RPMI8226 (cell line): Measurements from ENCODE around the gene WNK2.

Source experiments
- DNase-seq: peaks from one replicate; pipeline ENCODE4 v3.0.0-alpha.2; 2015

WNK2 gene

DNA sequence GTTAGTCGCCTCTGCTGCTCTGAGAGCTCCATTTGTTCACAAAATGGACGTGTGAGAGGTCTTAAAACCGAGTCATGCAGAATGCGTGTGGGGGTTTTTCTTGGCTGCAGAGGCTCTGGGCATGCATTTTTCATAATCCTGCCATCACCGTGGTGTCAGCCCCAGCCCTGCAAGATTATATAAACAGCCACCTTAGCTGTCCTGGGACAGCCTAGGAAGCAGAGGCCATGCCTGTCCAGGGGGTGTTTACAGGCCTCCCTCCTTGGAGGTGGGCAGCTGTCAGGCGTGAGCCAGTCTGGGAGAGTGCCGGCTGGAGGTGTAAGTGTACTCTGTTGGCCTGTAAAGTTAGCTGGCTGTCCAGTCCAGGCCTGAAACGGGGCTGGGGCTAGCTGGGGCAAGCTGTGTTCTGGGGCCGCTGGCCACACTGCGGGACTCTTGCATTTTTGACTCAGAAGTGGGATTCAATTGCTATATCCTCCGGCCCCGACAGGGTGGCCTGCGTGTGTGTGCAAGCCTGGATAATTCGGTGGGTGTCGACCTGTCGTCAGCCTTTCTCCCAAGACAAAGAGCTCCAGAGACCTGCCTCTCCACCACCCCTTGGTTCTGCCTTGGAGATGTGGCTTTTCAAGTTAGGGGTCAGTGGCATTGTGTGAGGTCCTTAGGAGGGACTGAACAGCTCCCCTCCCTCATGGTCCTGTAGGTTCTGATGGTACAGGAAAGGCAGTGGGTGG lies 2.4 kb downstream of the WNK2 start:
- DNase-seq, result no peak

DNA sequence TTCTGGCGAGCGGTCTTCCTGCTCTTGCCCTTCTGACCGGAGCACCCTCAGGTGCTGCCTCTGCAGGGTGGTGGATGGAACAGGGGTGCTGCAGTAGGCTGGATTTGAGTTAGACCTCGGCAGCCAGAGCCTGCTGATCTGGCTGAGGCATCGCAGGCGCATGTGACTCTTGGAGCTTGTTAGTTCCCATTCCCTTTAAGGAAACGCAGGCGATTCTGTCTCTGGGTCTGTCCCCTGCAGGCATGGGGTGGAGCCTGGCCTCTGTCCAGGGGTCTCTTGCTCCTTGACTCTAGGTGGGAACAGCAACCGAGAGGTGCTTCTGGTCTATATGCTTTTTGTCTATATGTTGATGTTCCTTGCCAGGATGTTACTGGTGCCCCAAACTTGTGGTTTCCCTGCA lies 3.1 kb downstream of the WNK2 start:
- DNase-seq, result no peak

DNA sequence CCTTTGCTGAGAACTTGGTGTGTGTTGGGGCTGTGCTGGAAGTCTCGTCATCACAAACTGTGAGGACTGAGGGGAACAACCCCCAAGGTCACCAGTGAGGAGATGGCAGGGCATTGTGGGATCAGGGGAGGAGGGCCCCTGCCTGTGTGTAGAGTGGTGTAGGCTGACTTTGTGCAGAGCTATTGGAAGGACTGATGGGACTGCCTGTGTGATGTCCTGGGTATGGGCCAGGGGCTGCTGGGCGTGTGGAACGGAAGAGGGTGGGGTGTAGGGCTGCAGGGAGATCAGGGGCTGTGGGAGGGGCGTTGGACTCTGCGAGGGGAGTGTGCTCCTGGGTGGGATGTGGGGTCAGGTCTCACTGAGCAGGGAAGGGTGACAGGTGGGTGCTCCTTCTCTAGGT lies 3.6 kb downstream of the WNK2 start:
- DNase-seq, result no peak

DNA sequence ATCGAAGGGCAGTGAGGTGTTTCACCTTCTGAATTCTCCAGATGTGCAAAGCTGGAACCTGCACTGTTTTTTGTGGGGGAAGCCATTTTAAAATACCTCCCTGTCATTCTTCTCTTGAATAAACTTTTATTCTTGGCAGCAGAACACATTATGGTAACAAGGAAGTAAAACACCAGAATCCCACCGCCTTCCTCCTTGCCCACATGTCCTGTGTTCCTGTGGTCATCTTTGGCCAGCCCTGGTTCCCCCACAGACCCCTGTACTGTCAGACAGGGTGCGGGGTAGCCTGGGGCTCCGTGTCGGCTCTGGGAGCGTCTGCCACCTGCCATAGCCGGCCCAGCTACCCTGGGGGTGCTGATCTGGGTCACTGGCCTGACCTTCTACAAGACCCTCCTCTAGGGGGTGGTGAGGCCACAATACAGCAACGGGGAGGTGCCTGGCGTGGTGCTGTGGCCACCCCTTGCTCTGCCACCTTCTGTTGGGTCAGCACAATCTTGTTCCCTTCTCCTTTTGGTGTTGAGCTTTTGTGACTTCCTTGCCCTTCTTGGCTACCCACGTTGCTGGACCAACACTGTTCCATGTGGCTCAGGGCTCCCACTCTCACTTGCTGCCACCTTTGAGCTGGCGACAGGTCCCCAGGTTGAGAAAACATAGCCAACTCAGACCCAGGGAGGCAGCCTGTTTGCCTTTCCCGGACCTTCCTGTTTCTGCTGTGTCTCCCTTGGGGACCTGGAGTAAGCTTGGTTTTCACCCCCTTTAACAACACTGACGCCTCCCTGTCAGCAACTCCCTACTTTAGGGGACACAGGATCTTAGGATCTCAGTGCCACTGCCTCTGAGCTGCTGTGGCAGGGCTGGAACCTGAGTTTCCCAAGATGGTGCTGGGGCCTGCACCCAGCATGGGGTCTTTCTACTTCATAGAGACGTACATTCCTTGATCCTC lies 4.8 kb downstream of the WNK2 start:
- DNase-seq, result no peak

DNA sequence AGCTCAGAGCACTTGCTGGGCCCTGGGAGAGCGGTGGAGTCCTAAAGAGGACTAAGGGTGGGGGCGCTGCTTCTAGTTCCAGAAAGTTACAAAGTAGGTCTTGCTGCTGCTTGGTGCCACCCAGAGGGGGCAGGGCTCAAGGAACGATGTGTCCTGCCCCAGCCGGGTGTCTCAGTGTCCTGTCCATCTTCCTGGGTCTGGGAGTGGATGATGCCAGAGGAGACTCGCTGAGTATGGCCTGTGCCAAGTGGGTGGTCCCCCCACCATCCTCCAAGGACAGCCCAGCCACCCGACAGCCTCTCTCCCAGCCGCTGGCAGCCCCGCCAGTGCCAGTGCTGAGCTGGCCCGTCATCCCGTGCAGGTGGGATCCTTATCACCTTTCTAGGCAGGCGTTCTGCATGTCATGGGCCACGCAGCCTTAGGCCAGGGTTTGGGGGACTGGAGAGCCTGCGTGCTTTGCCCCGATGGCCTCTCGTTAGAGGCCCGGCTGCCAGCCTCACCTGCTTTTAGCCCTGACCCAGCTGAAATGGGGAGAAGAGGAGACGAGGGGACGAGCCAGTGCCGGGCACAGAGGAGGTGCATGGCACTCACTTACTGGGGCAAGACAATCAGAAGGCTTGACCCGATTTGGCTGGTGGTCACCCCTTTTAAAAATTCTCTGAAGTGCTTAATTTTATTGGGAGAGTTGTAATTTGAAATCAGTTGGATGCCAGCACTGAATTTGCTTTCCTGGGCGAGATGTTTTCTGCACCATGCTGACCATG lies 5.6 kb downstream of the WNK2 start:
- DNase-seq, result no peak

DNA sequence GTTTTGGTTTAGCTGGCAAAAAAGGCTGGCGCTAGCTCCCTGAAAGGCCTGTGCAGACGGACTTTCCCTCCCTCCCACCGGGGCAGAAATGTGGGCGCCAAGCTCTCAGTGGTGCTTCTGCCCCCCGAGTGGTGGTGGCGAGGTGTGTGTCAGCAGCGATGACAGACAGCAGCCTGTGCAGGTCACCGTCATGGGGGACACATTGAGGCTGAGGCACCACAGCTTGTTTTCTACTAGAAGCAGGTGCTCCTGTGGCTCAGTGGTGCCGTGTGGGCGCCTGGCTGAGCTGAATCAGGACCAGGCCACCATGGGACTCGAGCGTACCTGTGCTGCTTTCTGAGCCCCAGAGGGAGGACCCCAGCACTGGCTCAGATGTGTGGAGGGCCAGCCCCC lies 6.2 kb downstream of the WNK2 start:
- no peak for DNase-seq

GRCh38 chr9:93190656-93191353 lies 6.9 kb downstream of the WNK2 start:
- DNase-seq, result no peak

GRCh38 chr9:93191354-93191660 lies 7.4 kb downstream of the WNK2 start:
- DNase-seq, result no peak

DNA sequence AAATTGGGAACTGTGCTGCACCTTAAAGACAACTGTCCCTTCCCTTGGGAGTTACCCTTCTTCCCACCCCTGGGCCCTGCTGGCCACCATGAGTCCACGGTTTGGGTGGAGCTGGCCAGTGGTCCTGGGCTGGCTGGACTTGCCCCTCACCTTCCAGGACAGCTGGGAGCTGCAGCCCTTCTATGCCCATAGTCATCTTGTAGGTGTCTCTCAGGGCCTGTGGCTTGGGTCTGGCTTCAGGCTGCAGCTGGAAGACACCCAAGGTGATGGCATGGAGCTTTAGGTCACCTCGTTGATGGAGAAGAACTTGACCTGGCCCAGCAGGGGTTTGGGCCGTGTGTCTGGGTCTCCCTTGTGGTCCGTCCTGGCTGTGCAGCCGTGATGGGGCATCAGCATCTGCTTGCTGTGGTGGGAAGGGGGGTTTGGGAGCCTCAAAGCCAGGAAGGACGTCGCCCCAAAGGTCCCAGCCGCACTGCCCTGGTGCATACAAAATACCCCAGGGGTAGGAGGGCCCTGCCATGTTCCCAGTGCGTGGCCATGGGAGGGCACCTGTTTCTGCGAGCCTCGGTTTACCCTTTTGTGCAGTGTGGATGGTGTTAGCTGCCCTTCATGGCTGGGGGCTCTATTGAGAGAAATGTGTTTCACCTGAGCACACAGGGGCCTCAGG lies 8.9 kb downstream of the WNK2 start:
- DNase-seq, result no peak

GRCh38 chr9:93193388-93194220 lies 9.7 kb downstream of the WNK2 start:
- DNase-seq, result no peak

DNA sequence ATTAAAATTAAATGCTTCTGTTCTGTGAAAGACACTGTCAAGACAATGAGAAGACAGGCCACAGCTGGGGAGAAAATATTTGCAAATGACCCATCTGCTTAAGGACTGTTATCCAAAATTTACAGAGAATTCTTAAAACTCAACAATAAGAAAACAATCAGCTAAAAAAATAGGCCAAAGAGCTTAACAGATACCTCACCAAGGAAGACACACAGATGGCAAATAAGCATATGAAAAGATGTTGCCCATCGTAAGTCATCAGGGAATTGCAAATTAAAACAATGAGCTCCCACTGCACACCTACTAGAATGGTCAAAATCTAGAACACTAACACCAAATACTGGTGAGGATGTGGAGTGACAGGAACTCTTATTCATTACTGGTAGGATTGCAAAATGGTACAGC lies 10.3 kb downstream of the WNK2 start:
- DNase-seq, result no peak

DNA sequence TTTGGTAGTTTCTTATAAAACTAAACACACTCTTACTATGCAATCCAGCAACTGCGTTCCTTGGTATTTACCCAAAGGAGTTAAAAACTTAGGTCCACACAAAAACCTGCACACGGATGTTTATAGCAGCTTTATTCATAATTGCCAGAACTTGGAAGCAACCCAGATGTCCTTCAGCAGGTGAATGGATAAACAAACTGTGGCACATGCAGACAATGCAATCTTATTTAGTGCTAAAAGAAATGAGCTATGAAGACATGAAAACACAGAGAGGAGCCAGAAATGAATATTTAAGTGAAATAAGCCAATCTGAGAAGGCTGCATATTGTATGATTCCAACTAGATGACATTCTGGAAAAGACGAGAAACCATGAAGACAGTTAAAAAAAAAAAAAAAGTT lies 10.7 kb downstream of the WNK2 start:
- DNase-seq, result no peak

DNA sequence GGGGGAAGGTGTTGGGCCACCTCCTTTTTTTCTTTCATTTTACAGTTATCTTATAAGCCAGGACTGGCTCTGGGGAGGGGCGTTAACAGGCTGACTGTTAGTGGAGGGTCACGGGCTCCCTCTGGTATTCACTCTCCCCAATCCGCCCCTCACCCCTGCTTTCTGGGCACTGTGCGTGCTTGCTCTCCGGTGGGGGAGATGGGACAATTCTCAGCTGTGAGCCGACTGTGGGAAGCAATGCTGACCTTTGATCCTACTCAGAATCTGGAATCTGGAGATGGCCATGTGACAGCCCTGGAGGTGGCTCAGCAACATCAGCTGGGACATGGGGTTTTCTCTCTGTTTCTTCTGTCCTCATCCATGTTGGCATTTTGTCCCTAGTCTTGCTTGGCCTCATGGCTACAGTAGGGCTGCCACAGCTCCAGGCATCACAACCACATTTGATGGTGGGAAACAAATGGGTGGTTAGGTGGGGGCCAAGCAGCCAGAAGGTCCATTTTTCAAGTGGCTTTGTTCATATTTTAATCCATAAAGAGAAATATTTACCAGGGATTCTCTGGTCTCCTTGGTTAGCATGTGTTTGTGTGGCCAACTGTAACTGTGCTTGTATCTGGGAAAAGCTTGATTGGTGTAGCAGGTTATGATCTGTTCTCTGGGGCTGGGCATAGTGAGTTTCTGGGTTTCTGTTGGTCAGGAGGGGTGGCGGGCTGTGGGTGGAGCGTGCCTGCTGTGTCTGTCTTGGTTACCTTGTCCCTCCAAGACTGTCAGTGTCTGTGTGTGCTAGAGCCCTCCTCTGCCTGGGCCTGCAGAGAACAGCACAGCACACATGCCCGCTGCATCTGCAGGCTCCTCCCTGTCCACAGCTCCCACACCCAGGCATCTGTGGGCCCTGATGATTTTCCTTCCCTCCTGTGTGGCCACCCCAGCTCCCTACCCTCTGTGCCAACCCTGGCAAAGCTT lies 12.4 kb downstream of the WNK2 start:
- no peak for DNase-seq

- DNase-seq, result no peak
Observed at GRCh38 chr9:93197670-93198069, 13.7 kb downstream of the WNK2 start.

DNA sequence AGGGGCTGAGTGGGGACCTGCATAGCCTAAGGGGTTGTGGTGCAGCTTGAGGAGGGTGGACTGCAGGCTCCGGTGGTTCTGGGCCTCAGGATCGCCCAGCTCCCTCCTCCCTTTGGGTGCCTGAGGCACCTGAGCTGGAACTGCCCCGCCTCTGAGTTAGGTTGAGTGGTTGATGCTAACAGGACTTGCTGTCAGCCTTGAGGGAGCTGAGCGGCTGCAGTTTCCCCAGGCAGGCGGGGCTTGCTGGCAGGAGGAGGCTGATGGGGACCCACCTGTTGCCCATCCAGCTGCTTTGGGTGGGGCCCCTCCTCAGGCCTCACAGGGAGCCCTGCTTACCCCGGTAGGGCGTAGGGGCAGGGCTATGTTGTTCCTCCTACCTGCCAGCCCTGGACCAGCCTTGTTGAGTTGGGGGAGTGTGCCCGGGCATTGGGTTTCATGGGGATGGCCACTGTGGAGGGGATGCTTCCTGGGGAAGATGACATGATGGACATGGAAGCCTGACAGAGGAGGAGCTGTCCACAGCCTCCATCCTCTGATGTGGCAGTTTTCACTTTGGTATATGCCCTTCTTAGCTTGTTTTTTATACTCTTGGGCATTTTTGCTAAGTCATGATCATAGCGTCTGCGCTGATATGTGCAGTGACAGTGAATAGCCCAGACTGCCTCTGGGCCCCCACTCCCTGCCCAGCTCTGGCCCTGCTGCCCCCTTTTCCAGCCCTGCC lies 14.3 kb downstream of the WNK2 start:
- DNase-seq, result no peak

GRCh38 chr9:93198838-93199625 lies 15.1 kb downstream of the WNK2 start:
- no peak for DNase-seq

- DNase-seq, result no peak
Observed at GRCh38 chr9:93200449-93200742, 16.5 kb downstream of the WNK2 start.

- DNase-seq, result no peak
Observed at GRCh38 chr9:93200989-93201334, 17.0 kb downstream of the WNK2 start.
